ENCODE data around the gene MDN1. TPM values are rescaled to one million over a fixed set of nuclear protein-coding genes. Genes with fewer than 3 reads are reported as not detected.

The MDN1 gene
- total and polyA plus RNA-seq, 2 of the 13 experiments (the other 11 are each of a cell fraction or from before 2014, with no cell fraction given): 18.8 to 52.9 TPM

DNA sequence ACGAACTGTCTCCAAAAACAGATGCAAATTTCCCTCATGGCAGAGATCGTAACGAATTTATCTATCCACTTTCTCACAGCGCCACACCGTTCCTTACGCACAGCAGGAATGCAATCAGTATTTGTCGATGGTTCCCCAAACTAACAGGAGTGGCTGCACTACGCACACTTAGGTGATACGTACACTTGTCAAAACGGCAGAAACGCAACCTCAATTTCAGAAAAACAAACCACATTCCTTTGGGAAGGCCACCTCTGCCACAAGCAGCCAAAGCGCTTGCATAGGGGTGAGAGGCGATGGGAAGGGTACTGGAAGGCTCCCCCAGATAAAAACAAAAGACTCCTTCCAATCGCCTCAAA lies 638 bp downstream of the MDN1 start (continued):
- TF ChIP-seq ZNF18 (CRISPR knock-in tag; IDR thresholded peaks at IDR 0.05; ENCODE audit: insufficient replicate concordance) (peak; percentile 21), ZFP37 (CRISPR knock-in tag; IDR thresholded peaks at IDR 0.05; ENCODE audit: borderline replicate concordance) (0 out of 2 replicates have a peak, but pooled peaks have one; percentile 29), ZNF569 (CRISPR knock-in tag; IDR thresholded peaks at IDR 0.05; ENCODE audit: borderline replicate concordance) (0 out of 2 replicates have a peak, but pooled peaks have one; percentile 10)

DNA sequence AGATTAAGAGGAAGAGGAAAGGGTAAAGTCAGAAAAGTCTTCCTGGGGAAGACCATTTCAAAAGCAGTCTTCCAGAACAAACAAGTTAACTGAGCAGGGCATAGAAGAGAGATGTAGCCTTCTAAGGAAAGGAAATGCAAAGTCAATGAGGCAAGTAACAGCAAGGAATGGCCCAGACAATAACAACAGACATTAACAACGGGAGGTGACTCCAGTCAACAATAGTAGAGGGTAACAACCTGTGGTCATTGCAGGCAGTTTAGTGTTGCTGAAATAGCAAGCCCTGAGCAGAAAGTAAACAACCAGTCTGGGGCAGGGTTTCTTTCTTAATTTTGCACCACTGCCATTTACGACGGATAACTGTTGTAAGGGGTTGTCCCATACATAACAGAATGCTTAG lies 2.1 kb downstream of the MDN1 start:
- Histone ChIP-seq H3K4me3 (replicated peaks in 1 of 3; ENCODE audit: insufficient read depth in 1 of 3, low read depth in 2 of 3, low read length in 3 of 3) (peak overlapping the region; percentile 78 to 91 (median 79); a peak in 4 of 6 replicates), H4K20me1 (ENCODE audit: insufficient read depth, low read length) (peaks cover 2% of the 10 kb centered on the region; the same call in 1 of the 2 replicates), H3K4me2 (ENCODE audit: low read depth, low read length) (peak overlapping the region; percentile 83), H3K27ac (ENCODE audit: extremely low read length, insufficient read depth, low read length) (no peak overlapping the region), H3K79me2 (ENCODE audit: insufficient read depth, low read length) (peaks cover 62% of the 10 kb centered on the region), H3K27me3 (ENCODE audit: control insufficient read depth in 1 of 2, insufficient read depth in 2 of 2, low read length in 2 of 2) (no peaks in the 10 kb centered on the region; a peak in 1 of 5 replicates), H3K9me3 (ENCODE audit: low read length) (no peaks in the 10 kb centered on the region), H3K9ac (ENCODE audit: insufficient read depth, low read depth, low read length) (0 out of 2 replicates have a peak overlapping the region, but pooled peaks have one; percentile 10), H3K4me1 (ENCODE audit: insufficient read depth, low read length) (peaks cover 35% of the 10 kb centered on the region), H2AFZ (ENCODE audit: low read length) (no peak overlapping the region), H3K36me3 (replicated peaks in 1 of 2; ENCODE audit: control insufficient read depth in 1 of 2, insufficient read depth in 2 of 2, low read length in 2 of 2) (peaks cover 0 to 2% of the 10 kb centered on the region in 2 experiments; a peak in 1 of 5 replicates)
- ATAC-seq (no peak), FAIRE-seq (peak; percentile 34), DNase-seq (ENCODE audit: low spot score) (no peak)
- in situ Hi-C loops (cut with HindIII; ENCODE audit: extremely low pct_ligation_motif_present, low pct_unique_long_range_greater_than_20kb) (no loop called here), intact Hi-C loops (cut with micrococcal nuclease; ENCODE audit: unreplicated experiment) (no loop called here)
- CTCF ChIA-PET (ENCODE audit: low intra/inter-chr PET ratio, low total read pairs): no interaction called here
- TF ChIP-seq ZNF33A (CRISPR knock-in tag; IDR thresholded peaks at IDR 0.05; ENCODE audit: borderline replicate concordance) (no peak), FOXA1 (IDR thresholded peaks at IDR 0.05) (no peak), FOXA1 (CRISPR knock-in tag; IDR thresholded peaks at IDR 0.05) (peak; percentile 33; the same call in 1 of the 2 replicates), PRPF4 (IDR thresholded peaks at IDR 0.05; ENCODE audit: low read depth, low read length, poor library complexity, severe bottlenecking) (no peak), FOXA3 (CRISPR knock-in tag; IDR thresholded peaks at IDR 0.05) (0 out of 2 replicates have a peak, but pooled peaks have one; percentile 28)
- POLR2A ChIA-PET: no interaction called here
- WGBS (ENCODE audit: low lambda C conversion rate): 26% methylated on average over 3 of the region's 3 CpGs
- no TSS peak for BruUV-seq (replicated peaks)

Data from HepG2 (cell line).